LNCaP clone FGC (cell line): ENCODE data around the gene IL15.
"Not testable (repeated sequence)": the region's sequence is repeated elsewhere in the genome, so short reads cannot be mapped to it uniquely, and the experiment has no call there.

ENCODE experiments used
- DNase-seq: peaks from one replicate; pipeline ENCODE4 v3.0.0-alpha.2; 2011; ENCODE audit warnings: low read depth
- H3K4me3 ChIP-seq: 2 replicates; pipeline ENCODE4 v1.5.1; 2011; ENCODE audit warnings: mild to moderate bottlenecking, low read depth, low read length, control low read depth
- TF ChIP-seq, protein P1 (sequence below): IDR thresholded peaks from 2 replicates; pipeline ENCODE4 v1.5.1; 2012; ENCODE audit warnings: mild to moderate bottlenecking; ENCODE audit not compliant: control insufficient read depth, insufficient read depth; ENCODE audit errors: extremely low read depth

IL15 gene

DNA sequence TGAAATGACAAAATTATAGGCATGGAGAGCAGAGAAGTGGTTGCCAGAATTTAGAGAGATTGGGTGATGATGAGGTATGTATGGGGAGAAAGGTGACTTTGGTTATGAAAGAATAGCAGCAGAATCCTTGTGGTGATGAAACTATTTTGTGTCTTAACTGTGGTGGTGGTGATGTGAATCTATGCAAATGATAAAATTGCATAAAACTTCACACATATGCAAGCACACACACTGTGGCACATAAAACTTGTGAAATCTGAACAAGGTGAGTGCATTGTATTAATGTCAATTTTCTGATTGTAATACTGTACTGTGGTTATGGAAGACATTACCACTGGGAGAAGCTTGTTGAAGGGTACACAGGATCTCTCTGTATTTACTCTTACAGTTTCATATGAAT, 91.0 kb downstream of the IL15 start:
- DNase-seq = no peak
- TF ChIP-seq, protein P1, sequence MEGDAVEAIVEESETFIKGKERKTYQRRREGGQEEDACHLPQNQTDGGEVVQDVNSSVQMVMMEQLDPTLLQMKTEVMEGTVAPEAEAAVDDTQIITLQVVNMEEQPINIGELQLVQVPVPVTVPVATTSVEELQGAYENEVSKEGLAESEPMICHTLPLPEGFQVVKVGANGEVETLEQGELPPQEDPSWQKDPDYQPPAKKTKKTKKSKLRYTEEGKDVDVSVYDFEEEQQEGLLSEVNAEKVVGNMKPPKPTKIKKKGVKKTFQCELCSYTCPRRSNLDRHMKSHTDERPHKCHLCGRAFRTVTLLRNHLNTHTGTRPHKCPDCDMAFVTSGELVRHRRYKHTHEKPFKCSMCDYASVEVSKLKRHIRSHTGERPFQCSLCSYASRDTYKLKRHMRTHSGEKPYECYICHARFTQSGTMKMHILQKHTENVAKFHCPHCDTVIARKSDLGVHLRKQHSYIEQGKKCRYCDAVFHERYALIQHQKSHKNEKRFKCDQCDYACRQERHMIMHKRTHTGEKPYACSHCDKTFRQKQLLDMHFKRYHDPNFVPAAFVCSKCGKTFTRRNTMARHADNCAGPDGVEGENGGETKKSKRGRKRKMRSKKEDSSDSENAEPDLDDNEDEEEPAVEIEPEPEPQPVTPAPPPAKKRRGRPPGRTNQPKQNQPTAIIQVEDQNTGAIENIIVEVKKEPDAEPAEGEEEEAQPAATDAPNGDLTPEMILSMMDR = no peak
- H3K4me3 ChIP-seq = no peak overlapping the region

DNA sequence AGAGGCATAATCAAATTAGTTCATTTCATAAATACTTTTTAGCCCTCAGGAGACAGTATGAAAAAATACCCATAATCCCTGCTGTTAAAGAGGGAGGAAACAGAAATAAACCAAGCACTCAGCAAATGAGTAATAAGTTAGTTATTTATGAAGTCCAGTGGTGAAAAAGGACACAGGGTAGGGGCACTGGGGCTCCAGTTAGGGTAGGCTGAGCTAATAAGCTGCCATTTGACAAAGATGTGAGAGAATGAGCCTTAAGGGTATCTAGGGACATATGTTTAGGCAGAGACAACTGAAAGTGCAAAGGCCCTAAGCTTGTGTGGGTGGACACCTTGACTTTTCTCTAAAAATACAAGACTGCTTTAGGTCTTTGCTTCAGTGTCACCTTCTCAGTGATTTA, 94.4 kb downstream of the IL15 start:
- no peak overlapping the region for H3K4me3 ChIP-seq
- DNase-seq = no peak
- TF ChIP-seq, protein P1 = no peak

DNA sequence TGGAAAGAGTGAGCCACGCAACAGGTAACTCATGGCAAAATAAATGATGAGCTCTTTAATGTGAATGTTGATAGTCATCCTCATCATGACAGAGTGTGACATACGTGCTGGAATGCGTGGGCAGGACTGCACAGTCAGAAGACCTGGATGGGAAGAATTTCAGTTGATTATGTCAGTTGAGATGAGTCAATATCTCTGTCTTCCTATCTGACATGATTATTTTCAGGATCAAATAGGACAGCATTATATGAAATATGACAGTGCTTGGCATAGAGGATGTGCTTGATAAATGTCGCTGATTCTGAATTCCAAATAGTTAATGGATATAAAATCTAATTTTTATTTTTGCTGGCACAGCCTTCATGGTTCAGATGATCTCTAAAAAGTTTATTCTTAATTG, 95.1 kb downstream of the IL15 start:
- DNase-seq = no peak
- H3K4me3 ChIP-seq = no peak overlapping the region
- TF ChIP-seq, protein P1 = no peak

DNA sequence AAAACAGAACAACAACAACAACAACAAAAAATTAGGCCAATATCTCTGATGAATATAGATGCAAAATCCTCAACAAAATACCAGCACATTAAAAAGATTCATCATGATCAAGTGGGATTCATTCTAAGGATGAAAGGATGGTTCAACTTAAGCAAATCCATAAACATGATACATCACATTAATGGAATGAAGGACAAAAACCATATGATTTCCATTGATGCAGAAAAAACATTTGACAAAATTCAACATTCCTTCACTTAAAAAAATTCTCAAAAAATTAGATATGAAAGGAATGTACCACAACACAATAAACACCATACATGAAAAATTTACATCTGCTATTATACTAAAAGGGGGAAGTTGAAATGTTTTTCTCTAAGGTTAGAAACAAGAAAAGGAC, 103.3 kb downstream of the IL15 start:
- TF ChIP-seq, protein P1 = no peak
- no peak overlapping the region for H3K4me3 ChIP-seq
- no peak for DNase-seq

DNA sequence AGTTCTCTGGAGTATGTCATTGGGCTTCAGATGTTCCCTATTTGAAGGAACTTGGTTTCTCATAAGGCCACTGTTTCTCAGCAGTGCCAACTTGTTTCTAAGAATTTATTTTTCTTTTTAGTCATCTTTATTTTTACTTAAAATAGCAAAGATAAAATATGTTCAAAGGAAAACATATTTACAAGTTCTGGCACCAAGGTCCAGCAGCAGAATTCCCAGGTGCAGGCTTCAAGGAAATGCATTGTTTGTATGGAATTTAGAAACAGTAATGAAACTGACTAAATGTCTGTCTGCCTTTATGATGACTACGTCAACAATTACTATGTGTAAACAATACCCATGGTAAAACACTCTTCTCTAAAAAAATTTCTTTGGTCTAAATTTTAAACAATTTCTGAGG, 109.6 kb downstream of the IL15 start:
- no peak overlapping the region for H3K4me3 ChIP-seq
- DNase-seq = no peak
- TF ChIP-seq, protein P1 = no peak

DNA sequence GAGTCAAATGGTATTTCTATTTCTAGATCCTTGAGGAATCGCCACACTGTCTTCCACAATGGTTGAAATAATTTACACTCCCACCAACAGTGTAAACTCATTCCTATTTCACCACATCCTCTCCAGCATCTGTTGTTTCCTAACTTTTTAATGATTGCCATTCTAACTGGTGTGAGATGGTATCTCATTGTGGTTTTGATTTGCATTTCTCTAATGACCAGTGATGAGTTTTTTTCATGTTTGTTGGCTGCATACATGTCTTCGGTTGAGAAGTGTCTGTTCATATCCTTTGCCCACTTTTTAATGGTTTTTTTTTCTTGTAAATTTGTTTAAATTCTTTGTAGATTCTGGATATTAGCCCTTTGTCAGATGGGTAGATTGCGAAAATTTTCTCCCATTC, 115.4 kb downstream of the IL15 start:
- not testable (repeated sequence) for H3K4me3 ChIP-seq, DNase-seq

DNA sequence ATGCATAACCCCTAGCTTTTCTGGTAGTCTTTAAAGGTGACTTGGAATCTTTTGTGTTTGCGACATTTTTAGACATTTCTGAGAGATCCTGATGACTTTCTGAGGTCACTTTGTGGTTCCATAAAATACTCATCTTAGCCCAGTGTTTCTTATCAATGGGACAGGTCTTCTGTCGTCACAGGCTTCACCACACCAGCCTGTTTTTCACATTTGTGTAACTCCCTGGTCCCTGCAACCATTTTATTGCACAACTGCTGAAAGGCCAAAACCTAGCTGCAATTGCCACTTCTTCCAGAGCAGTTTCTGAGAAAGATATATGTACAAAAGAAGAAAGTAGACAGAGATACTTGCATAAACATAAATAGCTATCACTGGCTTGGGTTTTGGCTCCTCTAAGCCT, 120.9 kb downstream of the IL15 start:
- DNase-seq = no peak
- H3K4me3 ChIP-seq = no peak overlapping the region
- TF ChIP-seq, protein P1 = no peak

DNA sequence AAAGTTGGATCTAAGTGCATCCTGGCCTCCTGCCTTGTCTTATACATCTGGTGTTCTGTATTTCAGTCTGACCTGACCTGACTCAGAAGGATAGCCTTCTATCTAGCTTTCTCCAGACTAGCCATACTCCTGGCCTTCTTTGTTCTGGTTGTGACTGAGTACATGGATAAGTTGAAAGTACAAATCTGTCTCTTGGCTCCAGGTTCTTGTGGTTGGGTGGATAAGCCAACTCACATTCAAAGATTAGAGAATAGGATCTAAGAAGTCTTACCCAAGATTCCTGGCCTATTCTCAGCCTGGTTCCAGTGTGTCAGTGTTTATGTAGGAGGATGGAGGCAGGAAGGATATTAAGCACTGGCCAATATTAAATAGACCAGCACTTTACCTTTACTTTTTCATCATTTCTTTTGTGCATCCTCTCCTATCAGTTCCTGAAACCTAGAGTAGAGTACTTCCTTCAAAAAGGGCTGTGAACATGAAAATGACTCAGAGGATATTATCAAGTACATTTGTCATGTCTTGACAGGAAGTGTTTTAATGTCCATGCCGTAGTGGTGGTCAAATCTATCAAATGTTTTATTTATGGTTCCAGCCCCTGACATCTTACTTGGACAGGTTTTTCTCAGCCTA, 123.5 kb downstream of the IL15 start:
- TF ChIP-seq, protein P1 = no peak
- no peak for DNase-seq
- H3K4me3 ChIP-seq = no peak overlapping the region
